Esophagus (tissue), 2 donors: Measurements from ENCODE around the gene DCTN2. TPM values are rescaled to one million over a fixed set of nuclear protein-coding genes. Genes with fewer than 3 reads are reported as not detected.

Experiments
- H3K27ac ChIP-seq, 2 donors: one replicate each; pipeline ENCODE4 v1.5.1; 2013; ENCODE audit warnings: low read depth in 2 of 2, mild to moderate bottlenecking in 2 of 2, inconsistent platforms in 1 of 2, low read length in 1 of 2, moderate library complexity in 1 of 2
- H3K27me3 ChIP-seq, 2 donors: one replicate each; pipeline ENCODE4 v1.6.1; 2013; ENCODE audit warnings: low read length in 2 of 2, control low read depth in 1 of 2, mild to moderate bottlenecking in 1 of 2; ENCODE audit not compliant: insufficient read depth in 2 of 2, control insufficient read depth in 1 of 2
- H3K36me3 ChIP-seq, 2 donors: one replicate each; pipeline ENCODE4 v1.6.1; 2013; ENCODE audit warnings: low read length in 1 of 2; ENCODE audit not compliant: control insufficient read depth in 2 of 2, insufficient read depth in 2 of 2
- H3K4me1 ChIP-seq, 2 donors: one replicate each; pipeline ENCODE4 v1.6.1; 2013; ENCODE audit warnings: low read length in 1 of 2; ENCODE audit not compliant: control insufficient read depth in 2 of 2, insufficient read depth in 2 of 2
- H3K4me3 ChIP-seq, 2 donors: one replicate each; pipeline ENCODE4 v1.5.1; 2013; ENCODE audit warnings: low read length in 2 of 2, mild to moderate bottlenecking in 2 of 2, low read depth in 1 of 2, moderate library complexity in 1 of 2
- H3K9me3 ChIP-seq, 2 donors: one replicate each; pipeline ENCODE4 v1.6.1; 2013; ENCODE audit warnings: mild to moderate bottlenecking in 2 of 2, low read depth in 1 of 2, low read length in 1 of 2, moderate library complexity in 1 of 2; ENCODE audit not compliant: control insufficient read depth in 2 of 2, insufficient read depth in 1 of 2
- WGBS, 2 donors: extraction: QIAGEN DNeasy Blood & Tissue Kit; methylation state at CpG; one replicate each; pipeline ENCODE4 v1.1.7; 2013; 5-methylcytosine and 5-hydroxymethylcytosine counted together
- polyA plus RNA-seq, 2 donors: library from polyadenylated mRNA; stranded (reverse); fragments of 200-250 nt; gene quantifications; one replicate each; pipeline ENCODE4 v1.2.3, GENCODE V29; 2013
- donor health status: healthy with polysubstance abuse.
- donor health status: Bipolar disorder and iron deficiency.

The DCTN2 gene
- polyA plus RNA-seq, 2 donors, result 77.4 to 159 TPM

DNA sequence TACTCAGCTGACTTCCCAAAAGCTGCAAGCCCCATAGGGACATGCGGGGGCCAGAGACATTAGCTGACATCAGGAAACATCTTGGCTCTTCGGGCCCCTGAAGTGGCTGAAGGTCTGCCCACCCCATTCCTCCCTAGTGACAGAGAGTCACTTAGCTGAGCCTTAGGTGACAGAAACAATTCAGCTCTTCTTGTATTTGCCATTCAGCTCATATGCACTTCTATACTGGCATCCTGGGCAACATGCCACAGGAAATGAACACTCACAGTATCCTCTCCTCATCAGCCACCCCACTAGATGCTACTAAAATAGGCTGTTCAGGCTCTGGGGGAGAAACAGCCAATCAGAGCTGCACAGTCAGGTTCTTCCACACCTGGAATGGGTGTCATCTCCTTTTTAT lies 3.4 kb downstream of the DCTN2 start:
- Histone ChIP-seq H3K9me3 (no peaks in the 10 kb centered on the region), H3K27me3 (no peaks in the 10 kb centered on the region), H3K4me1 (peaks cover 5% of the 10 kb centered on the region in 2 donors), H3K27ac (no peak overlapping the region), H3K36me3 (peaks cover 2 to 12% of the 10 kb centered on the region in 2 donors), H3K4me3 (no peak overlapping the region)
- WGBS, 2 donors, result 85 to 88% methylated on average over 2 of the region's 2 CpGs

DNA sequence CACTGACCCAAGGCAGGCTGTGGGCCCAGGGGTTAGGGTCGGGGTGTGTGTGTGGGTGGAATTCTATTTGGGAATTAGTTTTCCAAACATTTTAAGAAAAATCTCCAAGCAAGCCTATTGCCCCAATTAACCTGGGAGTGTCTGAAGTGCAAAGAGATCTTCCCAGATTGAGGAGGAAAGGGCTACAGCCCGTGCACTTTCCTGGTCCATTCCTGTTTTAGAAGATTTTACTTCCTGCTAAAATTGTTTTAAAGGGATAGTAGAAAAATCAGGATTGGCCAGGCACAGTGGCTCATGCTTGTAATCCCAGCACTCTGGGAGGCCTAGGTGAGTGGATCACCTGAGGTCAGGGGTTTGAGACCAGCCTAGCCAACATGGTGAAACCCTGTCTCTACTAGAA lies 5.3 kb downstream of the DCTN2 start:
- no peaks in the 10 kb centered on the region for H3K27me3 ChIP-seq
- peaks cover 6 to 15% of the 10 kb centered on the region in 2 donors for H3K36me3 ChIP-seq
- 79 to 82% methylated on average over 2 of the region's 2 CpGs for WGBS, 2 donors
- no peak overlapping the region for H3K4me3 ChIP-seq
- no peaks in the 10 kb centered on the region for H3K9me3 ChIP-seq
- H3K4me1 ChIP-seq, result peaks cover 5% of the 10 kb centered on the region in 2 donors
- H3K27ac ChIP-seq, result no peak overlapping the region

- Histone ChIP-seq H3K27me3 (no peaks in the 10 kb centered on the region), H3K4me1 (peaks cover 4 to 5% of the 10 kb centered on the region in 2 donors), H3K27ac (no peak overlapping the region), H3K9me3 (no peaks in the 10 kb centered on the region), H3K4me3 (no peak overlapping the region), H3K36me3 (peaks cover 6 to 15% of the 10 kb centered on the region in 2 donors)
- WGBS, 2 donors, result 45 to 48% methylated on average over 2 of the region's 2 CpGs
Observed at GRCh38 chr12:57541001-57541400, 6.0 kb downstream of the DCTN2 start.

GRCh38 chr12:57539134-57539768 lies 7.7 kb downstream of the DCTN2 start:
- no peaks in the 10 kb centered on the region for H3K27me3 ChIP-seq
- WGBS, 2 donors, result 75 to 90% methylated on average over 5 of the region's 5 CpGs
- no peaks in the 10 kb centered on the region for H3K4me1 ChIP-seq
- H3K9me3 ChIP-seq, result no peaks in the 10 kb centered on the region
- H3K36me3 ChIP-seq, result peaks cover 8 to 24% of the 10 kb centered on the region in 2 donors
- no peak overlapping the region for H3K27ac ChIP-seq
- H3K4me3 ChIP-seq, result no peak overlapping the region

DNA sequence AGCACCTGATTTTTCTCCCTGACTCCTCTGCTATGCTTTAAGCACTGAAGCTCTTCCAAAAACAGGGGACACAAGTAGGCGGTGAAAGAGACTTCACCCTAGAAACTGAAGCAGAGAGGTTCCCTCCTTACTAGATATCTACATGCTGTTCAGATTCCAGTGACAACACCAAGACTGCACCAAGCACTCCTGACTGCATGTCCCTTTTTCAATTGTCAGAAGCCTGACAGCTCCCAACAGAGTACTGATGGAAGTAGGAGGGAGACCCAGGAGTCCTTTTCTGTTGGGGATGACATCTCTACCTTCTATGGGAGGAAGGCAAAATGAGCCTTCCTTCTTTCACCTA lies 10.4 kb downstream of the DCTN2 start:
- 89 to 96% methylated on average over 1 of the region's 1 CpG for WGBS, 2 donors

GRCh38 chr12:57535764-57536596 lies 11.0 kb downstream of the DCTN2 start:
- no peaks in the 10 kb centered on the region for H3K27me3 ChIP-seq
- no peak overlapping the region for H3K27ac ChIP-seq
- no peak overlapping the region for H3K4me3 ChIP-seq
- peaks cover 20 to 35% of the 10 kb centered on the region in 2 donors for H3K36me3 ChIP-seq
- H3K4me1 ChIP-seq, result no peaks in the 10 kb centered on the region
- WGBS, 2 donors, result 74 to 78% methylated on average over 6 of the region's 6 CpGs
- H3K9me3 ChIP-seq, result no peaks in the 10 kb centered on the region

More for the DNA sequence above, 10.4 kb downstream of the DCTN2 start:
- H3K36me3 ChIP-seq, result peaks cover 20 to 41% of the 10 kb centered on the region in 2 donors
- no peaks in the 10 kb centered on the region for H3K27me3 ChIP-seq
- no peak overlapping the region for H3K27ac ChIP-seq
- no peaks in the 10 kb centered on the region for H3K9me3 ChIP-seq
- H3K4me1 ChIP-seq, result no peaks in the 10 kb centered on the region
- H3K4me3 ChIP-seq, result no peak overlapping the region

GRCh38 chr12:57534991-57535543 lies 11.9 kb downstream of the DCTN2 start:
- H3K27ac ChIP-seq, result no peak overlapping the region
- WGBS, 2 donors, result 91 to 95% methylated on average over 3 of the region's 3 CpGs
- no peaks in the 10 kb centered on the region for H3K9me3 ChIP-seq
- no peaks in the 10 kb centered on the region for H3K27me3 ChIP-seq
- H3K4me1 ChIP-seq, result no peaks in the 10 kb centered on the region
- peaks cover 27 to 41% of the 10 kb centered on the region in 2 donors for H3K36me3 ChIP-seq
- H3K4me3 ChIP-seq, result no peak overlapping the region

DNA sequence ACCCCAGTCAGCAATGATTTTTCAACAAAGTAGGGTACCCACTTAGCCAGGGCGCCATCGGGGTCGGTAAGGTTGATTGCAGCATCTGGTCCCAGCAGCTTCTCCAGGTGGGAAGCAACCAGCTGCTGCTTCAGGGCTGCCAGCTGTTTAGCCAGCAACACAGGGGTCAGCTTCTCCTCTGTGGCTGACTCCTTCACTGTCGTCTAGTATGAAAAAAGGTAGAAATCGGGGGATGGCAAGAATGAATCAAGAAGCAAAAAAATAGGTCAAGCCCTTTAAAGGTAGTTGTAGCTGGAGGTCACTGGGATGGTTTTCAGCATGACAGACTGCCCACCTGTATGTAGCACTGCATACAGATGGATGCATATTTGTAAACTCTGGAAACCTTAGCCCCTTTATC lies 12.7 kb downstream of the DCTN2 start:
- H3K27ac ChIP-seq, result no peak overlapping the region
- no peaks in the 10 kb centered on the region for H3K9me3 ChIP-seq
- WGBS, 2 donors, result 90 to 93% methylated on average over 5 of the region's 5 CpGs
- no peaks in the 10 kb centered on the region for H3K27me3 ChIP-seq
- peaks cover 30 to 40% of the 10 kb centered on the region in 2 donors for H3K36me3 ChIP-seq
- H3K4me3 ChIP-seq, result no peak overlapping the region
- no peaks in the 10 kb centered on the region for H3K4me1 ChIP-seq

DNA sequence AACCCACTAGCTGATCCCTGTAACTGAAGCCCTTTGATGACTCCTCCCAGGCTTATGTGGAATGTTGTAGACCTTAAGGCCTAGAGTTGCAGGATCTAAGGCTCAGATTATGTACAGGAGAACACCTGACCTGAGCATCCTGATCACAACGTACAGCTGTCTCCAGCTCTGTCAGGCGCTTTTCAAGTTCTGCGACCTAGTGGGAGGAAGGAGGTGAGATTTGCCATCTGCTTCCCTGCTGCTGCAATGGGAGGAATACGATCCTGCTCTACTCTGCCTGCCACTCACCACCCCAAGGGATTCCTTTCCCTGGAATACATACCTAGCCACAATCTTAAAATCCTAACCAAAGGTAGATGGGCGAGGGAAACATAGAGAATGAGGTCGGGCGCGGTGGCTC lies 13.9 kb downstream of the DCTN2 start:
- Histone ChIP-seq H3K36me3 (peaks cover 34 to 40% of the 10 kb centered on the region in 2 donors), H3K27ac (no peak overlapping the region), H3K27me3 (no peaks in the 10 kb centered on the region), H3K4me3 (no peak overlapping the region), H3K4me1 (no peaks in the 10 kb centered on the region), H3K9me3 (no peaks in the 10 kb centered on the region)
- WGBS, 2 donors, result 93 to 99% methylated on average over 8 of the region's 8 CpGs
